GM21515 (cell line): ENCODE data around the gene PARG.
"Not testable (repeated sequence)": the region's sequence is repeated elsewhere in the genome, so short reads cannot be mapped to it uniquely, and the experiment has no call there.

ENCODE experiments used
- ATAC-seq: cut with Tn5 transposase; IDR thresholded peaks from one replicate; pipeline ENCODE4 v1.9.1; 2021; ENCODE audit not compliant: unreplicated experiment

The PARG gene

DNA sequence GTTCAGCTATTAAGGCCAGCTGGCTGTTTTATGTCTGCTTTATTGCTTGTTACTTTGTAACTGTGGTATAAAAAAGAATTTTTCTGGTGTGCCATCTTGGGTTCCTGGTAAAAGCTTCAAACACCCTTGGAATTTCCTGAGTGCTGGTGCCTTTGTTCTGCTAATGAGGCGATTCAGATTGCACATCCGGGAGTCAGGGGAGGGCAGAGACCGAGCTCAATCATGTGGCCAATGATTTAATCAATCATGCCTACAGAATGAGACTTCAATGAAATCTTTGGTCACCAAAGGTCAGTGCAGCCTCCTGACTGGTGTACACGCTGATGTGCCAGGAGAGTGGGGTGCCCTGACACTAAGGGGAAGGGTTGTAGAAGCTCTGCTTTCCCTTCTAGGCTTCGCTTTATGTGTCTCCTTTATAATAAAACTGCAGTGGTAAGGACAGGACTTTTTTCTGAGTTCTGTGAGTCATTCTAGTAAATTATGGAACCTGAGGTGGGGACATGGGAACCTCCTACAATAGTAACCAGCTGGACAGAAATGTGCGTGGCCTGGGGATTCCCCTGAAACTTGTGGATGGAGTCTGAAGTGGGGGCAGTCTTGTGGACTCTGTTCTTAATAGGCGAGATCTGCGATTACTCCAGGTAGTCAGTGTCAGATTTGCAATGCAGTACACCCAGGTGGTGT is 110.3 kb downstream of the PARG start:
- ATAC-seq, result no peak

DNA sequence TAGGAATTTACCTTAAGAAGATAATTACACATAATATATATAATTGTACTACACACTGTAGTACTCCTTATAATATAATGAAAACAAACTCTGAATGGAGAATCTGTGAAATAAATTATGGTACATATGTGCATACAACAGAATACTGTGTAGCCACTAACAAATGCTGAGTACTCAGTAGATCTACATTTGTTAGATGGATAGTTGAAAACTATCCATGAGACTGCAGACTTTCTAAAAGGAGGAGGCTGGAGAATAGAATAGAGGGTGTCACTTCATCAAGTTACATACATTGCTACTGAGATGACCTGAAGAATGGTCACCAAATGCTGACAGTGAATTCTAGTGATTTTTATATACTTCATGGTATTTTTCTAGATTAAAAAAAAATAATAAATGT is 111.0 kb downstream of the PARG start:
- ATAC-seq, result no peak

DNA sequence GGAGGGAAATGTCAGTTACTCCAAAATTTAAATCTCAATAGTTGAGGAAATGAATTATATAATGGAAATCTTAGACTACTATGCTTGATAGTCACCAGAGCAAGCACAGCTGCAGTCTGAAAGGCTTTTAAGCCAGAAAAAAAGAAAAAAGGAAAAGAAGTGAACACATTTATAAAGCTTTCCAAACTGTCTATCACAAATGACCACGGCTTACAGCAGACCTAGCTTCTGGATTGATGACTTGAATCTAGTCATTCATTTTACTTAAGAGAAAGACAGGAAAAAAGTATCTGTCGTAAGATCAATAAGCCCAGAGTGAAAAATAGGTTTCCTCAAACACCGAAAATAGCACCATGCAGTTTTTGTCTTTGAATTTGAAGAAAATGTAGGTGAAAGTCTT is 111.8 kb downstream of the PARG start:
- no peak for ATAC-seq

DNA sequence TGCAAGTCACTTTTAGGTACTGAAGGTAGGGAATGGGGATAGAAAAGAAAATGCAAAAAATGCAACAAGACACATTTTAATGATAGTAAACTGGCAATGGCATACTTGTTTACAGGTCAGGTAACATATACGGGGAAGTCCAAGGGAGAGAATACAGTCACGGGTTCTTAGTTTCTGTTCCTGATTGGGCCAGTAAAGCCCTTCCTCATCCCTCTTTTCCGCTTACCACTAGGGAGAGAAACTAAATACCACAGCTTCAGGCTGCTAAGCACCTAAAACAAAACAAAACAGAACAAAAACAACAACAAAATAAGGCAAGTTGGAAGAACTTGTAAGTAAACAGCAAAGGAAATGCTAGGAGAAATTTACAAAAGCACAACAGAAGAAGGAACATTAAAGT is 114.5 kb downstream of the PARG start:
- no peak for ATAC-seq

DNA sequence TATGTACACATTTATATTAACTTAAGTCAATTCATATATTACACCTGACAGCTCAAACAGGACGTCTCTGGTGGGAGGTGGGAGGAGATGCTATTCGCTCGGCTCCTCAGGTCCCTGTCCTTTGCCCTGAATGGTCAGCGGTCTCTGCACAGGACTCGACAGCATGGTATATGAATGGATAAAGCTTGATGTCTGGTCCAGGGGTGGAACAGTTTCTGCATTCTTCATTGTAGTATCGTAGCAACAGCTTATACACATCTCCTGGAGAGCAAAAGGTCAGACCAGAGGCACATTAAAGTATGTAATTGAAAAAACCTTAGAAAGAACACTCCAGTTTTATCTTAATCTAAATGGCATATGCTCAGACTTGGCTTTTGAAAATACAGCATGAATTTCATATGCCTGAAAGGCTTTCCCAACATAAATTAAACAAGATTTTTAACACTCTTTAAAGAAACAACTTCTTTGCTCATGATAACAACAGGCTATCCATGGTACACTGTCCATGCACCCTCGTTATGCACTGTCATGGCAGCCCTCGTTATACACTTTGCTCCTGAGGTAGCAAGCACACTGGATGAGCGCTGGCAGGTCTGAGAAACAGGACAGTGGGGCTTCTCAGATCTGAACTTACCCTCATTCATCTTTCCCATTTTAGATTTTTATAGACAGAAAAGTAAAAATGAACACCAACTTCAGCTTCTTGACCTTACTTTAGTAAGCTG is 122.4 kb downstream of the PARG start:
- no peak for ATAC-seq

DNA sequence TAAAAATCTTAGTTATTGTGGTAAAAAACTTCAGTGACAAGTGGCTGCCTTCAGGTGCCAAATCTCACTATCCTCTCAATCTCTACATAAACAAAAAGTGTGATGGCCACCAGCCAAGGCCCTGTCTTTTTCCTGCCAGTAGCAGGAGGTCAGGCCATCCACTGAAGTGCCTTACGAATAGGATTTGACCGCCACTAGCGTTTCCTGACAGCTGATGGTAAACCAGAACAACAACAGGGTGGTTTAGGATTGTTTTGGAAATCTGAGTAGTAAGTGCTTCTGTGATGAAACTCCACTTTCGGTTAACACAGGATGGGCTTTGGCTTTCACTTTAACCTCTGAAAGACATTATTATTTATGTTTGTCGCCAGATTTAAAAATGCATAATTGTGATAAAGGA is 124.0 kb downstream of the PARG start:
- no peak for ATAC-seq

DNA sequence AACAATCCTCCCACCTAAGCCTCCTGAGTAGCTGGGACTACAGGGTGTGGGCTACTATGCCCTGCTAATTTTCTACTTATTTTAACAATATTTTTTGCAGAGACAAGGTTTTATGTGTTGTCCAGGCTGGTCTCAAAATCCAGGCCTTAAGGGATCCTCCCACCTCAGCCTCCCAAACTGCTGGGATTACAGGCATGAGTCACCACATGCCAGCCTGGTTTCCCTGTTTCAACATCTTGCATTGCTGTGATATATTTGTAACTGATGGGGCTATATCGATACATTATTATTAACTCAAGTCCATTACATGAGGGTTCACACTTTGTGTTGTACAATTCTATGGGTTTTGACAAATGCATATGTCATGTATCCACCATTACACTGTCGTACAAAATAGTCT is 137.8 kb downstream of the PARG start:
- ATAC-seq, result no peak

DNA sequence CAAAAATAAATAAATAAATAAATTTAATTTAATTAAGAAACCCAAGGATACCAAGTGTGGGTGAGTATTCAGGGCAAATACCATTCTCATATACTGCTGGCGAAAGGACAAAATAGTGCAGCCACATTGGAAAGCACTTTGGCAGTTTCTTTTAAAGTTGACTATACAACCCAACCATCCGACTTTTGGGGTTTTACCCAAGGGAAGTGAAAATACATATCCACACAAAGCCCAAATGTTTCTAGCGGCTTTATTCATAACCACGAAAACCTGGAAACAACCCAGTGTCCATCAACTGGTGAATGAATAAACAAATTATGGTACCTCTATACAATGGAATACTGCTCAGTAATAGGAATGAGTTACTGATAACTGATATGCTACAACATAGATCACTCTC is 143.6 kb downstream of the PARG start:
- no peak for ATAC-seq

DNA sequence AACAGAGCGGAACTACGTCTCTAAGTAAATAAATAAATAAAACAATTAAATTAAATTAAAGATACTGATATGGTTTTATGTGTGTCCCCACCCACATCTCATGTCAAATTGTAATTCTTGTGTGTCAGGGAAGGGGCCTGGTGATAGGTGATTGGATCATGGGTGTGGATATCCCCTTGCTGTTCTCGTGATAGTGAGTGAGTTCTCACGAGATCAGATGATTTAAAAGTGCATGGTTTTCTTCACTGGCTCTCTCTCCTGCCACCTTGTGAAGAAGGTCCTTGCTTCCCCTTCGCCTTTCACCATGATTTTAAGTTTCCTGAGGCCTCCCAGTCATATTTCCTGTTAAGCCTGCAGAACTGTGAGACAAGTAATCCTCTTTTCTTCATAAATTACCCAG is 150.7 kb downstream of the PARG start:
- no peak for ATAC-seq

DNA sequence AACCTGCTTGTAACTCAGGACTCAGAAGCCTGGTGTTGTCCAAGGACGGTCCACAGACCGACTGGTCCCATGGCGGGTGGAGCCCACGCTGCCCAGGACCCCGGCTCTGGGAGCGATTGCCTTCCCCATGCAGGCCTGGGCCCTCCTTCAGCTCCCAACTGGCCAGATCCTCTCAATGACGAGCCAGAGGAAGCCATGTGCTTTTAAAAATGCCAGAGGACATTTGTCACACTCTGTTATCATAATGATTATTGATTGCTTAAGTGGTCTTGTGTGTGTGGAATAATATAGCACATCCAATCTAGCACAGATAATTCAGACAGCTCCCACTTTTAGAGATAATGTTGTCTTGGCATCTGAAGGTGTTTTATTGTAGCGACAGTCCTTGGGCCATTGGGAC is 157.1 kb downstream of the PARG start:
- no peak for ATAC-seq

DNA sequence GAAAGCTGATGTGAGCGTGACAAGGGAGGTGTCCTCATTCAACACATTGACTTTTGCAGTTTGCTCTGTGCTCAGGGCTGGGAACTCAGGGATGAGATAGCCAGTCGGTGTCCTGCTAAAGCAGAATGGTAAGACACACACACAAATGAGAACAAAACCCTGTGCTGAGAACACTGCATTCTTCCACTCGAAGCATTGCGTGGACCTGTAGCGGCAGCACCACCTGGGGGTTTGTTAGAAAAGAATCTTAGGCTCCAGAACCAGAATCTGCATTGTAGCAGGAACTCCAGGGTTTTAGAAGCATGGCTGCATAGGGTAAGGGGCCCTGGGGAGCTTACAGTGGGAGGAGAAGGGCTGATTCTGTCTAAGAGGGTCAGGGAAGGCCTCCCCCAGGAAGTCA is 158.2 kb downstream of the PARG start:
- no peak for ATAC-seq

DNA sequence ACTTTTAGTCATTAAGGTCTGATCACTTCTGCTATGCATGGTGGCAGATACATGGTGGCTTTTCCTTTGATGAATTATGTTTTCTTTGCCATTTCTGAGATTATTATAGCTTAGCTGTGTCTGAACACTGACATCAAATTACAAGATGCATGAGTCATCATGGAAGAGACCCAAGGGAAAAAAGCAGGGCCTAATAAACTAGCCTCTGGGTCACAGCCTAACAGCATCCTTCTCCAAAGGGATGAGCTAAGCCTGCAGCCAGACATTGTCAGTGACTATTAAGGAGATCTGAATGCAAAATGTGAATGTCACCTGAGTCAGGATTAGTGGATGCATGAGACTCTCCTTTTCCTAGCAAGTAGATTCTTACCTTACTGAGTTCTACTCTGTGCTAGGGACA is 160.6 kb downstream of the PARG start:
- ATAC-seq, result no peak

DNA sequence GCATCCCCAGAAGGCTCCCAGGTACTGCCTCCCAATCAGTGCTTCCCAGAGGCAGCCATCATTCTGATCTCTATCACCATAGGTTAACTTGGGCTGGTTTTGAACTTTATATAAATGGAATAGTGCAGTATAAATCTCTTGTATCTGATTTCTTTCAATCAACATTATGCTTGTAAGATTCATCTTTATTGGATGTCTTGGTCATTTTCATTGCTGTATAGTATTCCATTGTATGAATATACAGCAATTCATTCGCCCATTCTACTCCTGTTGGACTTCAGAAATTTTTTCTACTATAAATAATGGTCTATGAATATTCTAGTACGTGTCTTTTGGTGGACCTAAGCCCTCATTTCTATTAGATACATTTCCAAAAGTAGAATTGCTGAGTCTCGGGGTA is 163.6 kb downstream of the PARG start:
- ATAC-seq, result no peak

DNA sequence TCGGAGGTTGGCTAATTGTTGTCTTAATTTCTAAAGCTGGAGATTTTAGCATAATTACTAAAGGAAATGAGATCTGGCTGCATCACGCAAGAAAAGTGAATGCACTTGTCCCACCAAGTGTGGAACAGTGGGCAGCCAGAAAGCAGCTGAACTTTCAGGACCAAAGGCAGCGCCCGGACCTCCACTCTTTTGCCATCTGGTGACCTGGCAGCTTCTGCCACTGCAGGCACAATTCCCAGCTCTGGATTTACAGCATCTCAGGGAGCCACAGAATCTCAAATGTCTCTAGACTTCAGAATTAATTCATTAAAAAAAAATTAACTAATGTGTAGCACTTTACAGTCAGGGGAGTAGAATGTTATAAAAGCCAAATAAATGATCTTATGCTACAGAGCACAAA is 165.0 kb downstream of the PARG start:
- no peak for ATAC-seq

DNA sequence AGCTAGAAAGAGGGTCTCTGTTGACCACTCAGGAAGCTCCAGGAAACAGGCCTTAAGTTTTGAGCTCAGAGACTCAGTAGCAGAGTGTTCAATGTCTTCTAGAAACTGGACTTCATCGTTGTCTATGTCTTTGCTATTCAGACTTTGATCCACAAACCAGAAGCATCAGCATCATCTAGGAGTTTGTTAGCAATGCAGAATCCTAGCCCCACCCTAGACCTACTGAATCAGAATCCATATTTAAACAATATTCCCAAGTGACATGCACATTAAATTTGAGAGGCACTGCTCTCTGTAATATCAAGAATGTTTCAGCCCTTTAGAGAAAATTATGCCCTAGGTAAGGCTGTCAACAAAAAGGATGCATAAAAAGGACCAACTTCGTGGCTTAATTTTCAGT is 166.8 kb downstream of the PARG start:
- ATAC-seq, result no peak

DNA sequence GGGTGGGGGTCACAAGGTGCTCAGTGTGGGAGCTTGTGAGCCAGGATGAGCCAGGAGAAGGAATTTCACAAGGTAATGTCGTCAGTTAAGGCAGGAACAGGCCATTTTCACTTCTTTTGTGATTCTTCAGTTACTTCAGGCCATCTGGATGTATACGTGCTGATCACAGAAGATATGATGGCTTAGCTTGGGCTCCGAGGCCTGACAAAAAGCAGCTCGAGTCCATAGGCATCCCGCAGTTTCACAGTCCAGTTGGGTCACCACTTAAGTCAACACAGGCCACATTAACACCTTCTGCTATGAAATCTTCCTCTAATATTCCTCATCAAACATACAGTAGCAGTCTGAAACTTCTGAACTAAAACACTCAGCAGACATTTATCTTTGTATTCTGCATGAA is 168.9 kb downstream of the PARG start:
- not testable (repeated sequence) for ATAC-seq

DNA sequence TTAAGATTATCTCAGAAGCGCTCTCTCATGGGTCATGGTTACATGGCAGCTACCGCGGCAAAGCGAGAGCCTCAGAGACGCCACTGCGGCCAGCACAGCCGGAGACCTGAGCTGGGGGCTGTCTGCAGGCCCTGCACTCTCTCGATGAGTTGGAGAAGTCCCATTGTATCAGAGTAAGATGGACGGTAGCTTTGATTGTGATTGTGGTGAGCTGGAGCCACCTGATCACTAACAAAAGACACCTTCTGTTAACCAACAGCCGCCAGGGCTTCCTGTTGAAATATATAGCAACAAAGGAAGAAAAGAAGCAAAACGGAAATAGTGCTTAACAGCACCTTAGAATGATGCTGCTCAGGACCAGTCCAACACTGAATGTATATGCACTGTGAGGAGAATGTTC is 170.8 kb downstream of the PARG start:
- not testable (repeated sequence) for ATAC-seq

DNA sequence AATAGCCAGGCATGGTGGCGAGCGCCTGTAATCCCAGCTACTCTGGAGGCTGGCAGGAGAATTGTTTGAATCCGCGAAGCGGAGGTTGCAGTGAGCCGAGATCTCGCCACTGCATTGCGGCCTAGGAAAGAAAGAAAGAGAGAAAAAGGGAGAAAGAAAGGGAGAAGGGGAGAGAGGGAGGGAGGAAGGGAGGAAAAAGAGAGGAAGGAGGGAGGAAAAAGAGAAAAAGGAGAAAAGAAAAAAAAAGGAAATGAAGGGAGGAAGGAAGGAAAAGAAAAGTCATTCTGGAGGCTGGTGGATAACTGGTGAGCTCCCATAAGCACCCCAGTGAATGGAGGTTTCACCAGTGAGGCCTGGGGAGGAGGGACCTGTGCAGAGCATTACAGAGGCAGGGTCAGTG is 172.1 kb downstream of the PARG start:
- ATAC-seq, result no peak

DNA sequence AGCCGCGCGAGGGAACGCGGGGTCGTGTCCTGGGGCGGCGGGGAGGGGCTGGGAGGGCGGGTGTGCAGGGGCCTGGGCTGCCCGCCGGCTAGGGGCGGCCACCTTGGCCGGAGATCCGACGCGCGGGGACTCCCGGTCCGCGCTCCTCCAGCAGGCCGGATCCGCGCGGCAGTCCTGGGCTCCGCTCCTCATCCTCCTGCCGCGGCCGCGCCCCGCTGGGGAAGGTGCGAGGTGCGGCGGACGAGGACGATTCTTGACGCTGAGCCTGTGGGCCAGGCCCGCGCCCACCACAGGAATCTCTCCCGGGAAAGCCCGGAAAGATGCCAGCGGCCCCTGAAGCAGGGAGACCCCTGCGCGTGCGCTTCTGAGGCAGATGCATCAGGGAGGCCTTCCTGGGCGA is 173.1 kb downstream of the PARG start:
- ATAC-seq, result no peak

DNA sequence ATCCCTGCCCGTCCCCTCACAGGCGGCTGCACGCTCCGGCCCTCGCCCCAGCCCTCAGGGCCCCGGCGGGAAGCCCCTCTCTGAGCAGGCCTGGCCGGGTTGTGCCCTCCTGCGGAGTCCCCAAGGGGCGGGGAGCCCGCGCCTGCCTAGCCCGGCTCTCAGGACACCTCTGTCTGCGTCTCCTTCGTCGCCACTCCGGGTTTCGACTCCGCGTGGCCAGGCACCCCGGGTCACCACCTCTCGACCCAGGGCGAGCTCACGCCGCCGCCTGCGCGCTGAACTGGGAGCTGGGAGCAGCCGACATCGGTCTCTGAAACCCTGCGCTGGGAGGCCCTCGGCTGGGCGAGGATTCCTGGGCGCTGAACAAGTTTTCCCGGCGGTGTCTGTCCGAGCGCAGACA is 173.5 kb downstream of the PARG start:
- ATAC-seq, result no peak
